ENCODE results near the gene STIP1. TPM values are rescaled to one million over a fixed set of nuclear protein-coding genes. Genes with fewer than 3 reads are reported as not detected.

STIP1 gene
- polyA plus RNA-seq, 1 donor from 2014 or later, result 161 TPM

GRCh38 chr11:64207256-64208085 lies 21.5 kb downstream of the STIP1 start:
- H3K9me2 ChIP-seq (ENCODE audit: insufficient read depth, low read length), result no peaks in the 10 kb centered on the region
- H3K9ac ChIP-seq (ENCODE audit: low read length), result no peak overlapping the region
- no peak overlapping the region for H2AFZ ChIP-seq (ENCODE audit: low read depth, low read length)
- no peaks in the 10 kb centered on the region for H3K79me2 ChIP-seq (replicated peaks; ENCODE audit: insufficient read depth, low read length)
- H3F3A ChIP-seq (ENCODE audit: insufficient read depth, low read length, poor library complexity, severe bottlenecking), result no peaks in the 10 kb centered on the region
- no peak overlapping the region for H3K4me2 ChIP-seq (ENCODE audit: low read length)
- TF ChIP-seq MXI1 (conservative IDR thresholded peaks at IDR 0.05; ENCODE audit: poor library complexity, severe bottlenecking) (no peak), POLR2AphosphoS5 (IDR thresholded peaks at IDR 0.05) (no peak), EZH2 (IDR thresholded peaks at IDR 0.05; ENCODE audit: borderline replicate concordance, insufficient read depth, low read length, poor library complexity, severe bottlenecking) (no peak)
- TF ChIP-seq, protein P1, sequence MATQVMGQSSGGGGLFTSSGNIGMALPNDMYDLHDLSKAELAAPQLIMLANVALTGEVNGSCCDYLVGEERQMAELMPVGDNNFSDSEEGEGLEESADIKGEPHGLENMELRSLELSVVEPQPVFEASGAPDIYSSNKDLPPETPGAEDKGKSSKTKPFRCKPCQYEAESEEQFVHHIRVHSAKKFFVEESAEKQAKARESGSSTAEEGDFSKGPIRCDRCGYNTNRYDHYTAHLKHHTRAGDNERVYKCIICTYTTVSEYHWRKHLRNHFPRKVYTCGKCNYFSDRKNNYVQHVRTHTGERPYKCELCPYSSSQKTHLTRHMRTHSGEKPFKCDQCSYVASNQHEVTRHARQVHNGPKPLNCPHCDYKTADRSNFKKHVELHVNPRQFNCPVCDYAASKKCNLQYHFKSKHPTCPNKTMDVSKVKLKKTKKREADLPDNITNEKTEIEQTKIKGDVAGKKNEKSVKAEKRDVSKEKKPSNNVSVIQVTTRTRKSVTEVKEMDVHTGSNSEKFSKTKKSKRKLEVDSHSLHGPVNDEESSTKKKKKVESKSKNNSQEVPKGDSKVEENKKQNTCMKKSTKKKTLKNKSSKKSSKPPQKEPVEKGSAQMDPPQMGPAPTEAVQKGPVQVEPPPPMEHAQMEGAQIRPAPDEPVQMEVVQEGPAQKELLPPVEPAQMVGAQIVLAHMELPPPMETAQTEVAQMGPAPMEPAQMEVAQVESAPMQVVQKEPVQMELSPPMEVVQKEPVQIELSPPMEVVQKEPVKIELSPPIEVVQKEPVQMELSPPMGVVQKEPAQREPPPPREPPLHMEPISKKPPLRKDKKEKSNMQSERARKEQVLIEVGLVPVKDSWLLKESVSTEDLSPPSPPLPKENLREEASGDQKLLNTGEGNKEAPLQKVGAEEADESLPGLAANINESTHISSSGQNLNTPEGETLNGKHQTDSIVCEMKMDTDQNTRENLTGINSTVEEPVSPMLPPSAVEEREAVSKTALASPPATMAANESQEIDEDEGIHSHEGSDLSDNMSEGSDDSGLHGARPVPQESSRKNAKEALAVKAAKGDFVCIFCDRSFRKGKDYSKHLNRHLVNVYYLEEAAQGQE (IDR thresholded peaks at IDR 0.05; ENCODE audit: borderline replicate concordance), result no peak
- TF ChIP-seq, protein P2, sequence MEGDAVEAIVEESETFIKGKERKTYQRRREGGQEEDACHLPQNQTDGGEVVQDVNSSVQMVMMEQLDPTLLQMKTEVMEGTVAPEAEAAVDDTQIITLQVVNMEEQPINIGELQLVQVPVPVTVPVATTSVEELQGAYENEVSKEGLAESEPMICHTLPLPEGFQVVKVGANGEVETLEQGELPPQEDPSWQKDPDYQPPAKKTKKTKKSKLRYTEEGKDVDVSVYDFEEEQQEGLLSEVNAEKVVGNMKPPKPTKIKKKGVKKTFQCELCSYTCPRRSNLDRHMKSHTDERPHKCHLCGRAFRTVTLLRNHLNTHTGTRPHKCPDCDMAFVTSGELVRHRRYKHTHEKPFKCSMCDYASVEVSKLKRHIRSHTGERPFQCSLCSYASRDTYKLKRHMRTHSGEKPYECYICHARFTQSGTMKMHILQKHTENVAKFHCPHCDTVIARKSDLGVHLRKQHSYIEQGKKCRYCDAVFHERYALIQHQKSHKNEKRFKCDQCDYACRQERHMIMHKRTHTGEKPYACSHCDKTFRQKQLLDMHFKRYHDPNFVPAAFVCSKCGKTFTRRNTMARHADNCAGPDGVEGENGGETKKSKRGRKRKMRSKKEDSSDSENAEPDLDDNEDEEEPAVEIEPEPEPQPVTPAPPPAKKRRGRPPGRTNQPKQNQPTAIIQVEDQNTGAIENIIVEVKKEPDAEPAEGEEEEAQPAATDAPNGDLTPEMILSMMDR (IDR thresholded peaks at IDR 0.05; ENCODE audit: poor library complexity, severe bottlenecking), result no peak
- H3K4me3 ChIP-seq (ENCODE audit: low read length), result no peak overlapping the region
- no peaks in the 10 kb centered on the region for H3K27me3 ChIP-seq (ENCODE audit: insufficient read depth, low read depth, low read length)
- peaks cover 6% of the 10 kb centered on the region for H3K36me3 ChIP-seq (ENCODE audit: insufficient read depth, low read length)
- no peak overlapping the region for H3K27ac ChIP-seq (ENCODE audit: low read length)
- H3K9me3 ChIP-seq (ENCODE audit: low read length), result no peaks in the 10 kb centered on the region
- no peaks in the 10 kb centered on the region for H4K20me1 ChIP-seq (ENCODE audit: insufficient read depth)

- Histone ChIP-seq H3K9ac (ENCODE audit: low read length) (no peak overlapping the region), H4K20me1 (ENCODE audit: insufficient read depth) (no peaks in the 10 kb centered on the region), H3K9me3 (ENCODE audit: low read length) (no peaks in the 10 kb centered on the region), H3K36me3 (ENCODE audit: insufficient read depth, low read length) (peaks cover 6% of the 10 kb centered on the region), H3K79me2 (replicated peaks; ENCODE audit: insufficient read depth, low read length) (no peaks in the 10 kb centered on the region), H3K27me3 (ENCODE audit: insufficient read depth, low read depth, low read length) (no peaks in the 10 kb centered on the region), H3K4me2 (ENCODE audit: low read length) (no peak overlapping the region), H3K9me2 (ENCODE audit: insufficient read depth, low read length) (no peaks in the 10 kb centered on the region), H2AFZ (ENCODE audit: low read depth, low read length) (no peak overlapping the region), H3F3A (ENCODE audit: insufficient read depth, low read length, poor library complexity, severe bottlenecking) (no peaks in the 10 kb centered on the region), H3K4me3 (ENCODE audit: low read length) (no peak overlapping the region), H3K27ac (ENCODE audit: low read length) (no peak overlapping the region)
- TF ChIP-seq EZH2 (IDR thresholded peaks at IDR 0.05; ENCODE audit: borderline replicate concordance, insufficient read depth, low read length, poor library complexity, severe bottlenecking) (no peak), POLR2AphosphoS5 (IDR thresholded peaks at IDR 0.05) (no peak), SMC3 (conservative IDR thresholded peaks at IDR 0.05; ENCODE audit: poor library complexity) (no peak), EP300 (conservative IDR thresholded peaks at IDR 0.05; ENCODE audit: poor library complexity, severe bottlenecking) (no peak), TAF1 (IDR thresholded peaks at IDR 0.05; ENCODE audit: low read depth) (no peak), MXI1 (conservative IDR thresholded peaks at IDR 0.05; ENCODE audit: poor library complexity, severe bottlenecking) (no peak), RAD21 (conservative IDR thresholded peaks at IDR 0.05) (no peak)
- TF ChIP-seq, protein P2 (IDR thresholded peaks at IDR 0.05; ENCODE audit: poor library complexity, severe bottlenecking), result no peak
- TF ChIP-seq, protein P1 (IDR thresholded peaks at IDR 0.05; ENCODE audit: borderline replicate concordance), result no peak
Measured at GRCh38 chr11:64208086-64208795, 22.3 kb downstream of the STIP1 start.
